Activated CD8-positive, alpha-beta memory T cell treated with anti-CD3 and anti-CD28 coated beads, Interleukin-2, amount 50 U/mL, for 24 hours (primary cell): ENCODE measurements around the gene SDCBP2.

ENCODE experiments used
- DNase-seq: peaks from one replicate; pipeline ENCODE4 v3.0.0-alpha.2; 2020; ENCODE audit errors: extremely low read depth

The SDCBP2 gene

DNA sequence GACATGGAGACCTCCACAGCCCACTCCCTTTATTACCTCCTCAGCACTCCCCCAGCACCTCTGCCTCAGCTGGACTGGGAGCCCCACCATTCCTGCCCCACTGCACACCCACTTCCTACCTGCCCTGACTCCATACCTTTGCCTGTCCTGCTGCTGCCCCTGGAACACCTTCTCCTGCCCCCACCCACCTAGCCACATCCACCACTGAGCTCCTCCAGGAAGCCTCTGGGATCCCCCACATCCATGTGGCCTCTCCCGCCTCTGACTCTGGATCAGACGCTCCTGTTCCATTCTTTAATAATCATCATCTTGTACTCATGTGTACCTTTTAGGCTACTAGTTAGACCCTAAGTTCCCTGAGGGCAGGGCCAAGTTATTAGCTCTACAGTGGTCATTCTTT, 2.2 kb upstream of the SDCBP2 start:
- DNase-seq: no peak

DNA sequence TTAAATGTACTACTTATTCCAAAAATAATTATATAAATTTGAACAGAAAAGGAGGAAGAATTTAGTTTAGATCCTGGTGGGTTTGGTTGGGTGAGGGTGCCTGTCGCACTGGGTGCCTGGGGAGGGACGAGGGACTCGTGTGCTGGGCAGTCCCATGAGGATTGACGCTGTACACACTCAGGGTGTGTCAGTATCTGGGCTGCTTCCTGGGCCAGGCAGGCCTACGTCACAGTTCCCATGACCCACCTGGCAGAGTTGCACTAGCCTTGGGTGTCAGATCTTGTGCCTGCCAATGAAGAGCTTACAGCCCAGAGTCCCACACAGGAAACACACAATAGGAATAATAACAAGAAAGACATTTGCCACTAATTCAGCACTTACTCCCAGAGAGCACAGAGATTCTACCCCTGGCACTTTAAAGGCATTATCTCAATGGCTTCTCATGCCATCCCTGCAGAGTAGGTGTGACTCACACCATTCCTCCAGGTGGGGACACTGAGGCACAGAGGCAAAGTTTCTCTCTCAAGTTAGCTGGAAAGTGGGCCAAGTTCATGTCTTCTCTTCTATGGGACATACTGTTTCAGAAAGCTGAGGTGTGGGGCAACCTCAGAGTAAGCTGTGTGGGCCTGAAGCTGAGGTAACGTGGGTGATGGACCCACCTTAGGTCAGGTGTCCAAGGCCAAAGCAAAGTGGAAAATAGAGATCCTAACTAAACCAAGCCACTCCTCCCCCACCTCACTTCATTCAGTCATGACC, 1.3 kb upstream of the SDCBP2 start:
- DNase-seq: no peak

DNA sequence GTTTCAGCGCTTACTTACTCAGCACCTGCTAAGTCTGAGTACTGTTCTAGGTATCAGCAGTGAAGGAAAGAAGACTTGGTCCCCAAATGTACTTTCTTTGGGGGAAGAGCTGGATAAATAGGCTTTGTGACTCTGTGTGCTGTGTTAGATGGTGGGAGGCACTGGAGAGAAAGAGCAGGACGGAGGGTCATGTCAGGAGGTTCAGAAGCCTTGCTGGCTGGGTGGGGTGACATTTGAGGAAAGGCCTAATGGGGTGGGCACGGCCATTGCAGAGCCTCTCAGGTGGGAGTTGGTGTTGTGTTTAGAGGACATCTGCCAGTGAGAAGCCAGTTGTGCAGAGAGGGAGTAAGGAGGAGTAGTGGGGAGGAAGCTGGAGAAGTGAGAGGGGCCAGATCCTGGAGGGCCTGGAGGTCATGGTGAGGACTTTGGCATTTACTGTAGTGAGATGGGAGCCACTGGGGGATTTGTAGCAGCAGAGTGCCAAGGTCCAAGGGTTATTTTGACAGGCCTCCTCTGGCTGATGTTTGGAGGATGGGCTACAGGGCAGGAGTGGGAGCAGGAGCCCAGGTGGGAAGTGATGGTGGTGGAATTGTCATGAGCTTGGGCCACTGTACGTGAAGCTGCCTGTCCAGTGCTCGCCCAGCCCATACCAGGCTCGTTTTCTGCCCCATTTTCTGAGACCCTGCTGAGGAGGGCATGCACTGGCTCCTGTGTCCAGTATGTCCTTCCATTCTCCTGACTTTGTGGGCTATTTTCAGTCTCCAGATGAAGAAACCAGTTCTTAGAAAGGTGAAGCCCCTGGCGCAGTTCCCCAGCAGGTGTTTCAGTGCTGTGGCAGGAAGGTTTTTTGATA, 886 bp downstream of the SDCBP2 start:
- DNase-seq: no peak

GRCh38 chr20:1327241-1327653, 1.7 kb downstream of the SDCBP2 start:
- no peak for DNase-seq

GRCh38 chr20:1326031-1326930, 2.7 kb downstream of the SDCBP2 start:
- no peak for DNase-seq

- DNase-seq: peak; percentile 99
Measured at GRCh38 chr20:1325173-1326030, 3.5 kb downstream of the SDCBP2 start.

DNA sequence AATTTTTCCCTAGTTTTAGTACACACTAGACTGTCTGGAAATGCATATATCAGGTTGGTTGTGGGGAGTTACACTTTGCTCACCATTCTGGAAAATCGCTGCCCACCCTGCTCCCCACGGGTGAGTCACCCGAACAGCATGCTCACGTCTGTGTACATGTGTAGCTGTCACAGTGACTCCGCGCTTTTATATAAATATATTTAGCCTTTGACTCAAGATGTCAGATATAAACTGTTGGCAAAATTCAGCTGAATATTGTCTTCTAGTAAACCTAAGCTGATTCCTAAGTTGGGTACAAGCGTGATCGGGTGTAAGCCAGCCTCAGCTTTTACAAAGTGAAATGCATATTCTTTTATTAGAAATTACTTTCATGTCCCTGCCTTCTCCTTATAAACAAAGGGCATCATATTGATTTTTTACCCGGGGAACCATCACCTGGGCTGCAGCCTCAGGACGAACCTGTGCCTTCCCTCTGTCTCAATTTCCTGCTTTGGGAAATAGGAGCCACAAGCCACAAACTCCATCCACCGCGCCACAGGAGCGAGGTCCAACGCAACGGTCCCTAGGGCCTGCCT, 4.3 kb downstream of the SDCBP2 start:
- no peak for DNase-seq

DNA sequence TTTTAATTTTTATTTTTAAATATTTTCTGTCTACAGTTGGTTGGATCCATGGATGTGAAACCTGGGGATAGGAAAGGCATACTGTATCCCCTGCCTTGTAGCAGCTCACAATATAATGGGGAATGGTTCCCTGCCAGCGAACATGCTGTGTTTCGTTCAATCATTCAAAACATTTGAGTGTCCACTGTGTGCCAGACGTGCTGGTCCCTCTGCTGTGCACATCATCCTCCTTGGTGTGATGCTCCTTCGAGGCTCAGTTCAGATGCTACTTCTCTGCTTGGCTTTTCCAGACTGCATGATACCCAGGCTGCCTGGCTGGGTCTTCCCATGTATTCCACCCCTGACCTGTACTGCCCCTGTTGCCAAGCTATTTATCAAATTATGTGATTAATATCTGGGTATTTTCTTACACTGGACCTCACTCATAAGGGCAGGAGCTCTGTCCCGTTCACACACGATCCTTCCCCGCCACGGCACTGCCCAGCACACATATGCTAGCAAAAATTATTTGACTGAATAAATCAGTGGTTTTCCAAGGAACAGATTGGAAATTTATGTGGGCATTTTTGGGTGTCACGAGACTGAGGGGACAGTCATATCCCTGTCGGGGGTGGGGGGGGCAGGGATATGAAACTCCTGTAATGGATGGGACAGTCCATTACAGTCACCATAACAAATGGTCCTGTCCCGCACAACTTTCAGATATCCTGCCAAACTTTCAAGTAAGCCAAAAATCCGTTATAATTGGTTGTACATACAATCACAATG, 4.9 kb downstream of the SDCBP2 start:
- no peak for DNase-seq

- no peak for DNase-seq
Measured at GRCh38 chr20:1323256-1323655, 5.7 kb downstream of the SDCBP2 start.

GRCh38 chr20:1322511-1323245, 6.3 kb downstream of the SDCBP2 start:
- no peak for DNase-seq

DNA sequence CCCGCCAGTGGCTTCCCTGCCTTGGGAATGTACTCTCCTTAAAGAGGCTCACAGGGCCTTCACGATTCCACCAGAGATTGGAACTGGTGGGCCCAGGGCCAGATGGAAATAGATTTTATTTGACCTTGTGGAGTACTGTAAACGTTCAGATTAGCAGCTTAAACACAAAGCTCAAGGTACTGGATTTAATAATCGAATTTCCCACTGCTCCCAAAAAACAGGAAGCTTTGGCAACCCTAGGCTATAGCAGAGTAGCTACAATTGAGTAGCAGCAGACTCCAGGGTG, 7.3 kb downstream of the SDCBP2 start:
- no peak for DNase-seq

- DNase-seq: no peak
Measured at GRCh38 chr20:1320902-1321653, 7.9 kb downstream of the SDCBP2 start.

DNA sequence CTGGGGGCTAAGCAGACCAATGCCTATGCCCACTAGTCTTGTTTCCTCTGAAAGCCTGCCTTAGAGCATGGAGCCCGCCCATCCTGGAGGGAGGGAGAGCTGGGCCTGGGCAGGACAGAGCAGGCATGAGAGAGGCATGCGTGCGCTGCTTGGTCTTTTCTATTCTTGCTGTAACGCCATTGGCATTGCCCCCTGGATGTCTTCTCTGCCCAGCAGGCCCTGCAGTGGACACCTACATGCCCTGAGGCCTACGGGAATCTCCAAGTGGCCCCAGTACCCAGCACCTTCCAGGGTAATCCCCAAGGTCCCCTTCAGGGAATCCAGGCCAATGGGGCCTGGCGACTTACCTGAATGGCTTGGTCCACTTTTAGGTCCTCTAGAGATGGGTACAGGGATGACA, 8.9 kb downstream of the SDCBP2 start:
- no peak for DNase-seq

- DNase-seq: no peak
Measured at GRCh38 chr20:1319462-1319861, 9.5 kb downstream of the SDCBP2 start.

- no peak for DNase-seq
Measured at GRCh38 chr20:1319051-1319450, 9.9 kb downstream of the SDCBP2 start.

GRCh38 chr20:1317545-1318255, 11.2 kb downstream of the SDCBP2 start:
- DNase-seq: no peak

DNA sequence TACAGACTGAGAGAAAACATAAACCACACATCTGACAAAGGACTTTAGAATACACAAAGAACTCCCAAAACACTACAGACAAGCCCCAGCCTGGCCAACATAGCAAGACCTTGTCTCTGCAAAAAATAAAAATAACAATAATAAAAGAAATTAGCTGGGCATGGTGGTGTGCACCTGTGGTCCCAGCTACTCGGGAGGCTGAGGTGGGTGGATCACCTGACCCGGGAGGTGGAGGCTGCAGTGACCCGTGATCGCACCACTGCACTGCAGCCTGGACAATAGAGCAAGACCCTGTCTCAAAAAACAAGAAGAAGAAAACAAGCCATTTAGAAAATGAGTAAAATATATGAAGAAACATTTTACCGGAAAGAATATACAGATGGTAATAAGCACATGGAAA, 13.1 kb downstream of the SDCBP2 start:
- no peak for DNase-seq
